ENCODE results near the gene SLC16A7. TPM values are rescaled to one million over a fixed set of nuclear protein-coding genes. Genes with fewer than 3 reads are reported as not detected.

SLC16A7 gene
- total and polyA plus RNA-seq, 12 donors, result 6.0 to 246 (median 163) TPM

DNA sequence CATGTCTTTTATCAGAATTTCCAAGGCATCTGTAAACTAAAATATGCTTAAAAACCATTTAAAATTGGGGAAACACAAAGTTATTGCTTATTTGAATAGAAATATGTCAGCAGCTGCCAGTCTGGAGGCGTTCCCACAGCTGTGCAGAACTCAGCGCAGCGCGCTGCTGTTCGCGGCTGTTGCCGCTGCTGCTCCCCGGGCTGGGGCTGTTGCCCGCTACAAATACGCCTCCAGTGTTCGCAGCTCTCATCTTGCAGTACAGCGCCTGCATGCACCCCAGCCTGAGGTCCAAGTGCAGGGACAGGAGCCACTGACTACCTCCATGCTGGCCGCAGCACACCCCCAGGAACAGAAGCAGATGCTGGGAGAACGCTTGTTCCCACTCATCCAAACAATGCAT, 216.2 kb downstream of the SLC16A7 start:
- WGBS, 2 donors, result 89 to 91% methylated on average over 14 of the region's 14 CpGs
- no peak overlapping the region for H3K27ac ChIP-seq
- TF ChIP-seq, protein P1, sequence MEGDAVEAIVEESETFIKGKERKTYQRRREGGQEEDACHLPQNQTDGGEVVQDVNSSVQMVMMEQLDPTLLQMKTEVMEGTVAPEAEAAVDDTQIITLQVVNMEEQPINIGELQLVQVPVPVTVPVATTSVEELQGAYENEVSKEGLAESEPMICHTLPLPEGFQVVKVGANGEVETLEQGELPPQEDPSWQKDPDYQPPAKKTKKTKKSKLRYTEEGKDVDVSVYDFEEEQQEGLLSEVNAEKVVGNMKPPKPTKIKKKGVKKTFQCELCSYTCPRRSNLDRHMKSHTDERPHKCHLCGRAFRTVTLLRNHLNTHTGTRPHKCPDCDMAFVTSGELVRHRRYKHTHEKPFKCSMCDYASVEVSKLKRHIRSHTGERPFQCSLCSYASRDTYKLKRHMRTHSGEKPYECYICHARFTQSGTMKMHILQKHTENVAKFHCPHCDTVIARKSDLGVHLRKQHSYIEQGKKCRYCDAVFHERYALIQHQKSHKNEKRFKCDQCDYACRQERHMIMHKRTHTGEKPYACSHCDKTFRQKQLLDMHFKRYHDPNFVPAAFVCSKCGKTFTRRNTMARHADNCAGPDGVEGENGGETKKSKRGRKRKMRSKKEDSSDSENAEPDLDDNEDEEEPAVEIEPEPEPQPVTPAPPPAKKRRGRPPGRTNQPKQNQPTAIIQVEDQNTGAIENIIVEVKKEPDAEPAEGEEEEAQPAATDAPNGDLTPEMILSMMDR (IDR thresholded peaks at IDR 0.05), result no peak
- H3K9me3 ChIP-seq, result peaks cover 0 to 5% (median 0%) of the 10 kb centered on the region in 11 donors
- H3K27me3 ChIP-seq, result no peaks in the 10 kb centered on the region
- no peaks in the 10 kb centered on the region for H3K4me1 ChIP-seq
- ATAC-seq (no peak), DNase-seq (no peak)
- intact Hi-C loops (cut with DNase I), result no loop called here
- no peak overlapping the region for H3K4me3 ChIP-seq
- no peaks in the 10 kb centered on the region for H3K36me3 ChIP-seq

DNA sequence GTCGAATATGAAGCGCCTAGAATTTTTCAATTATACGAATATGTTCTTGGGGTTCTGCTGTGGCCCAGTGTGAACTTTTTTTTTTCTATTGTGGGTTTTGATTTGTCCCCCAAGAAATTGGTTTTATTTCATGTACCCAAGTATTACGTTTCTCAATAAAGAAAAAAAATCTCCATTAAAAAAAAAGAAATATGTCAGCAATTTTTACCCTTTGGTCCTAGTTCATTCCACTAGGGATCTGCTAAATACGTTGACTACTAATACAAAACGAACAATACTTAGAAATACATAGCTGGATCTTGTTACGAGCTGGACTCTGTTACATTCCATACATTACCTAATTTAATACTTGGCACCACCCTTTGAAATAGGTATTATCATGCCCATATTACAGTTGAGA, 216.9 kb downstream of the SLC16A7 start:
- Histone ChIP-seq H3K27ac (no peak overlapping the region), H3K27me3 (no peaks in the 10 kb centered on the region), H3K4me1 (no peaks in the 10 kb centered on the region), H3K9me3 (peaks cover 0 to 10% (median 0%) of the 10 kb centered on the region in 11 donors), H3K4me3 (no peak overlapping the region), H3K36me3 (no peaks in the 10 kb centered on the region)
- ATAC-seq, result no peak
- TF ChIP-seq, protein P1 (IDR thresholded peaks at IDR 0.05), result no peak
- 92 to 95% methylated on average over 7 of the region's 7 CpGs for WGBS, 2 donors
- intact Hi-C loops (cut with DNase I), result no loop called here
- no peak for DNase-seq

GRCh38 chr12:59820594-59821011, 224.8 kb downstream of the SLC16A7 start:
- Histone ChIP-seq H3K9me3 (peaks cover 0 to 10% (median 0%) of the 10 kb centered on the region in 11 donors), H3K4me3 (no peak overlapping the region), H3K36me3 (no peaks in the 10 kb centered on the region), H3K4me1 (no peaks in the 10 kb centered on the region), H3K27ac (no peak overlapping the region), H3K27me3 (no peaks in the 10 kb centered on the region)
- DNase-seq, result no peak
- 82 to 93% methylated on average over 2 of the region's 2 CpGs for WGBS, 2 donors
- intact Hi-C loops (cut with DNase I), result loop anchor here in 1 of 10 donors (10.0 kb wide), 1 partner anchor 376 kb away; no protein-coding TSS in a partner anchor
- ATAC-seq, result no peak
- TF ChIP-seq, protein P1 (IDR thresholded peaks at IDR 0.05), result no peak

DNA sequence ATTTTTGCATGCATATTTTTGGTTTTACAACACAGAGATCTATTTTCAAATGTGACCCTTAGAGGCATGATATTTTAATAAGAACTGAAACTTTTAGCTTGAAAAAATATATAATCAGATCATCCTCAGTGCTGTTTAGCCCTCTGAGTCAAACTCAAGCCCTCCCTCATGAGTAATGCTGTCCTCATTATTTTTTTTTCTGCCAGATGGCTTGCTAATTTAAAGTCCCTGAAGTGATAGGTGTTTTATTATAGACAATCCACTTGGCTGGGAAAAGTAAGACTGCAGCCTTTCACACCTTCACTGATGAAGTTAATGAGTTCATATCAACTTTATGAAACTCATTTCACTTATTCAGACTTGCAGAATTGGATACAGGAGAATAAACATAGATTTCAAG, 227.7 kb downstream of the SLC16A7 start:
- Histone ChIP-seq H3K9me3 (peaks cover 0 to 6% (median 0%) of the 10 kb centered on the region in 11 donors), H3K36me3 (no peaks in the 10 kb centered on the region), H3K27ac (no peak overlapping the region), H3K4me1 (no peaks in the 10 kb centered on the region), H3K27me3 (no peaks in the 10 kb centered on the region), H3K4me3 (no peak overlapping the region)
- intact Hi-C loops (cut with DNase I), result loop anchor here in 1 of 10 donors (10.0 kb wide), 1 partner anchor 379 kb away; no protein-coding TSS in a partner anchor
- ATAC-seq (no peak), DNase-seq (no peak)
- TF ChIP-seq, protein P1 (IDR thresholded peaks at IDR 0.05), result no peak

Measured in heart right ventricle (tissue), 16 donors.